Tibial nerve (tissue), 4 donors: Measurements from ENCODE around the gene RHEB.

ENCODE experiments used
- EP300 ChIP-seq, 2 donors: sonication (generic); formaldehyde crosslinking; IDR thresholded peaks; one replicate each; pipeline ENCODE4 v1.6.1; 2017; ENCODE audit warnings: antibody characterized with exemption in 2 of 2, mild to moderate bottlenecking in 1 of 2
- POLR2A ChIP-seq, 2 donors: fragments of 450-650 bp; IDR thresholded peaks; one replicate each; pipeline ENCODE4 v1.6.1; 2017; ENCODE audit warnings: antibody characterized with exemption in 2 of 2, mild to moderate bottlenecking in 2 of 2, moderate library complexity in 2 of 2
- TF ChIP-seq, protein P1 (sequence below), 5 experiments: fragments of 200-600 bp in 3 of 5; fragments of 450-650 bp in 2 of 5; sonication (generic) in 3 of 5; IDR thresholded peaks; one replicate each; pipeline ENCODE4 v1.5.1; 2016 to 2019; ENCODE audit warnings: antibody characterized with exemption in 5 of 5, mild to moderate bottlenecking in 3 of 5, moderate library complexity in 2 of 5

GRCh38 chr7:151540146-151540545 is 20.5 kb upstream of the RHEB start:
- TF ChIP-seq, protein P1, sequence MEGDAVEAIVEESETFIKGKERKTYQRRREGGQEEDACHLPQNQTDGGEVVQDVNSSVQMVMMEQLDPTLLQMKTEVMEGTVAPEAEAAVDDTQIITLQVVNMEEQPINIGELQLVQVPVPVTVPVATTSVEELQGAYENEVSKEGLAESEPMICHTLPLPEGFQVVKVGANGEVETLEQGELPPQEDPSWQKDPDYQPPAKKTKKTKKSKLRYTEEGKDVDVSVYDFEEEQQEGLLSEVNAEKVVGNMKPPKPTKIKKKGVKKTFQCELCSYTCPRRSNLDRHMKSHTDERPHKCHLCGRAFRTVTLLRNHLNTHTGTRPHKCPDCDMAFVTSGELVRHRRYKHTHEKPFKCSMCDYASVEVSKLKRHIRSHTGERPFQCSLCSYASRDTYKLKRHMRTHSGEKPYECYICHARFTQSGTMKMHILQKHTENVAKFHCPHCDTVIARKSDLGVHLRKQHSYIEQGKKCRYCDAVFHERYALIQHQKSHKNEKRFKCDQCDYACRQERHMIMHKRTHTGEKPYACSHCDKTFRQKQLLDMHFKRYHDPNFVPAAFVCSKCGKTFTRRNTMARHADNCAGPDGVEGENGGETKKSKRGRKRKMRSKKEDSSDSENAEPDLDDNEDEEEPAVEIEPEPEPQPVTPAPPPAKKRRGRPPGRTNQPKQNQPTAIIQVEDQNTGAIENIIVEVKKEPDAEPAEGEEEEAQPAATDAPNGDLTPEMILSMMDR (IDR thresholded peaks at IDR 0.05), result no peak
- TF ChIP-seq EP300 (IDR thresholded peaks at IDR 0.05), result no peak
- TF ChIP-seq POLR2A (IDR thresholded peaks at IDR 0.05), result no peak
